Umbilical cord (tissue), 2 donors: Measurements from ENCODE around the gene GPHA2. TPM values are rescaled to one million over a fixed set of nuclear protein-coding genes. Genes with fewer than 3 reads are reported as not detected.
A peak's percentile ranks its signal among the peaks of the same experiment; 100 is the strongest.

Source experiments
- DNase-seq: peaks from one replicate; pipeline ENCODE4 v3.0.0-alpha.2; 2015; ENCODE audit warnings: low spot score
- total RNA-seq: library from RNA; depleted of rRNA; stranded (reverse); fragments of >200 nt; gene quantifications from one replicate; pipeline ENCODE4 v1.2.3, GENCODE V29; 2014; ENCODE audit warnings: low replicate concordance; ENCODE audit not compliant: insufficient read depth

GPHA2 gene
- total RNA-seq, 1 donor from 2014 or later, result not detected

GRCh38 chr11:64910451-64911093 lies 25.1 kb downstream of the GPHA2 start:
- DNase-seq, result no peak

- DNase-seq, result no peak
These were observed 25.9 kb downstream of the GPHA2 start for GRCh38 chr11:64909653-64910343.

GRCh38 chr11:64908766-64909165 lies 26.9 kb downstream of the GPHA2 start:
- no peak for DNase-seq

- DNase-seq, result no peak
These were observed 29.4 kb downstream of the GPHA2 start for GRCh38 chr11:64906314-64906635.

GRCh38 chr11:64905516-64906313 lies 30.0 kb downstream of the GPHA2 start:
- no peak for DNase-seq

GRCh38 chr11:64903291-64903833 lies 32.3 kb downstream of the GPHA2 start:
- no peak for DNase-seq

- no peak for DNase-seq
These were observed 33.4 kb downstream of the GPHA2 start for GRCh38 chr11:64902102-64902900.

GRCh38 chr11:64900774-64901173 lies 34.9 kb downstream of the GPHA2 start:
- no peak for DNase-seq

GRCh38 chr11:64900263-64900678 lies 35.4 kb downstream of the GPHA2 start:
- DNase-seq, result no peak

- no peak for DNase-seq
These were observed 37.2 kb downstream of the GPHA2 start for GRCh38 chr11:64898541-64898940.

GRCh38 chr11:64898076-64898445 lies 37.6 kb downstream of the GPHA2 start:
- DNase-seq, result no peak

- DNase-seq, result no peak
These were observed 38.2 kb downstream of the GPHA2 start for GRCh38 chr11:64897381-64898075.

GRCh38 chr11:64896448-64897022 lies 39.2 kb downstream of the GPHA2 start:
- no peak for DNase-seq

- no peak for DNase-seq
These were observed 40.8 kb downstream of the GPHA2 start for GRCh38 chr11:64894812-64895452.

GRCh38 chr11:64894070-64894811 lies 41.5 kb downstream of the GPHA2 start:
- peak; percentile 75 for DNase-seq

GRCh38 chr11:64893194-64894069 lies 42.3 kb downstream of the GPHA2 start:
- no peak for DNase-seq

GRCh38 chr11:64892838-64893193 lies 42.9 kb downstream of the GPHA2 start:
- no peak for DNase-seq

GRCh38 chr11:64892411-64892831 lies 43.3 kb downstream of the GPHA2 start:
- DNase-seq, result no peak
